Tibial nerve (tissue), 4 donors: Measurements from ENCODE around the gene ETF1. TPM values are rescaled to one million over a fixed set of nuclear protein-coding genes. Genes with fewer than 3 reads are reported as not detected.
A peak's percentile ranks its signal among the peaks of the same experiment; 100 is the strongest.

ENCODE experiments used
- DNase-seq, 2 donors: peaks; one replicate each; pipeline ENCODE4 v3.0.0-alpha.2; 2019; ENCODE audit warnings: low spot score in 2 of 2
- H3K27ac ChIP-seq, 4 donors: fragments of 200-600 bp; sonication (generic) in 3 of 4; one replicate each; pipeline ENCODE4 v1.5.1; 2017 to 2019; ENCODE audit warnings: mild to moderate bottlenecking in 1 of 4
- H3K27me3 ChIP-seq, 2 donors: fragments of 200-600 bp; sonication (generic) in 1 of 2; one replicate each; pipeline versions ENCODE4 v1.5.1 to v1.6.0; 2017 to 2019
- H3K36me3 ChIP-seq, 3 donors: fragments of 200-600 bp; sonication (generic); one replicate each; pipeline ENCODE4 v1.5.1; 2018 to 2019
- H3K4me1 ChIP-seq, 4 donors: fragments of 200-600 bp; sonication (generic) in 3 of 4; one replicate each; pipeline ENCODE4 v1.5.1; 2017 to 2019
- H3K4me3 ChIP-seq, 4 donors: fragments of 200-600 bp; sonication (generic) in 3 of 4; one replicate each; pipeline ENCODE4 v1.5.1; 2017 to 2019; ENCODE audit warnings: mild to moderate bottlenecking in 1 of 4, moderate library complexity in 1 of 4
- H3K9me3 ChIP-seq, 4 donors: fragments of 200-600 bp; sonication (generic) in 3 of 4; one replicate each; pipeline ENCODE4 v1.5.1; 2017 to 2019
- CTCF ChIP-seq, 5 experiments: fragments of 200-600 bp in 3 of 5; fragments of 450-650 bp in 2 of 5; sonication (generic) in 3 of 5; IDR thresholded peaks; one replicate each; pipeline ENCODE4 v1.5.1; 2016 to 2019; ENCODE audit warnings: antibody characterized with exemption in 5 of 5, mild to moderate bottlenecking in 3 of 5, moderate library complexity in 2 of 5
- EP300 ChIP-seq, 2 donors: sonication (generic); formaldehyde crosslinking; IDR thresholded peaks; one replicate each; pipeline ENCODE4 v1.6.1; 2017; ENCODE audit warnings: antibody characterized with exemption in 2 of 2, mild to moderate bottlenecking in 1 of 2
- POLR2A ChIP-seq, 2 donors: fragments of 450-650 bp; IDR thresholded peaks; one replicate each; pipeline ENCODE4 v1.6.1; 2017; ENCODE audit warnings: antibody characterized with exemption in 2 of 2, mild to moderate bottlenecking in 2 of 2, moderate library complexity in 2 of 2
- WGBS, 2 donors: methylation state at CpG; one replicate each; pipeline ENCODE4 v1.1.5; 2018; 5-methylcytosine and 5-hydroxymethylcytosine counted together
- total RNA-seq, 4 donors: library from RNA; depleted of rRNA; stranded (reverse); fragments of >200 nt; gene quantifications; one replicate each; pipeline ENCODE4 v1.1.0, GENCODE V29; 2016

The ETF1 gene
- total RNA-seq, 4 donors from 2014 or later = 48.4 to 80.1 (median 58.6) TPM

GRCh38 chr5:138460032-138460693 is 82.9 kb downstream of the ETF1 start:
- no peaks in the 10 kb centered on the region for H3K27me3 ChIP-seq
- WGBS, 2 donors = 80 to 90% methylated on average over 4 of the region's 4 CpGs
- TF ChIP-seq CTCF (IDR thresholded peaks at IDR 0.05) (no peak), EP300 (IDR thresholded peaks at IDR 0.05) (no peak), POLR2A (IDR thresholded peaks at IDR 0.05) (no peak)
- H3K9me3 ChIP-seq = no peaks in the 10 kb centered on the region
- no peak for DNase-seq
- no peak overlapping the region for H3K27ac ChIP-seq
- peaks cover 0 to 26% (median 21%) of the 10 kb centered on the region in 4 donors for H3K4me1 ChIP-seq
- no peak overlapping the region for H3K4me3 ChIP-seq
- H3K36me3 ChIP-seq = no peaks in the 10 kb centered on the region

- H3K4me3 ChIP-seq = no peak overlapping the region
- peak in 1 of 2 donors; percentile 15 for DNase-seq
- H3K27me3 ChIP-seq = no peaks in the 10 kb centered on the region
- TF ChIP-seq CTCF (IDR thresholded peaks at IDR 0.05) (no peak), EP300 (IDR thresholded peaks at IDR 0.05) (peak; percentile 17 to 27)
- no peaks in the 10 kb centered on the region for H3K9me3 ChIP-seq
- 78 to 82% methylated on average over 11 of the region's 11 CpGs for WGBS, 2 donors
- peak overlapping the region in 1 of 4 donors; percentile 1 for H3K27ac ChIP-seq
- H3K36me3 ChIP-seq = no peaks in the 10 kb centered on the region
- H3K4me1 ChIP-seq = peaks cover 0 to 26% (median 21%) of the 10 kb centered on the region in 4 donors
Observed at GRCh38 chr5:138459311-138459933, 83.6 kb downstream of the ETF1 start.

GRCh38 chr5:138458856-138459255 is 84.2 kb downstream of the ETF1 start:
- peak overlapping the region in 1 of 4 donors; percentile 1 for H3K27ac ChIP-seq
- H3K27me3 ChIP-seq = no peaks in the 10 kb centered on the region
- no peak overlapping the region for H3K4me3 ChIP-seq
- H3K9me3 ChIP-seq = no peaks in the 10 kb centered on the region
- H3K36me3 ChIP-seq = no peaks in the 10 kb centered on the region
- TF ChIP-seq POLR2A (IDR thresholded peaks at IDR 0.05) (no peak), CTCF (IDR thresholded peaks at IDR 0.05) (no peak)
- WGBS, 2 donors = 77 to 85% methylated on average over 8 to 9 of the region's 9 CpGs
- no peak for DNase-seq
- peaks cover 0 to 26% (median 21%) of the 10 kb centered on the region in 4 donors for H3K4me1 ChIP-seq

GRCh38 chr5:138458384-138458783 is 84.7 kb downstream of the ETF1 start:
- H3K9me3 ChIP-seq = no peaks in the 10 kb centered on the region
- no peak for DNase-seq
- WGBS, 2 donors = 12 to 20% methylated on average over 9 to 11 of the region's 11 CpGs
- H3K4me1 ChIP-seq = peaks cover 0 to 24% (median 20%) of the 10 kb centered on the region in 4 donors
- TF ChIP-seq POLR2A (IDR thresholded peaks at IDR 0.05) (no peak), EP300 (IDR thresholded peaks at IDR 0.05) (no peak), CTCF (IDR thresholded peaks at IDR 0.05) (no peak)
- no peak overlapping the region for H3K4me3 ChIP-seq
- H3K27ac ChIP-seq = peak overlapping the region in 1 of 4 donors; percentile 1
- H3K27me3 ChIP-seq = no peaks in the 10 kb centered on the region
- H3K36me3 ChIP-seq = no peaks in the 10 kb centered on the region

- no peaks in the 10 kb centered on the region for H3K36me3 ChIP-seq
- peaks cover 0 to 20% (median 17%) of the 10 kb centered on the region in 4 donors for H3K4me1 ChIP-seq
- H3K27ac ChIP-seq = no peak overlapping the region
- DNase-seq = no peak
- no peaks in the 10 kb centered on the region for H3K27me3 ChIP-seq
- no peak overlapping the region for H3K4me3 ChIP-seq
- no peaks in the 10 kb centered on the region for H3K9me3 ChIP-seq
- 70 to 73% methylated on average over 12 of the region's 12 CpGs for WGBS, 2 donors
- TF ChIP-seq POLR2A (IDR thresholded peaks at IDR 0.05) (no peak), CTCF (IDR thresholded peaks at IDR 0.05) (no peak), EP300 (IDR thresholded peaks at IDR 0.05) (no peak)
Observed at GRCh38 chr5:138457531-138458275, 85.3 kb downstream of the ETF1 start.
